Femur (tissue), 1 donor: ENCODE results near the gene RNPEPL1.

Experiments used
- DNase-seq: peaks from one replicate; pipeline ENCODE4 v3.0.0-alpha.2; 2017

Gene RNPEPL1

DNA sequence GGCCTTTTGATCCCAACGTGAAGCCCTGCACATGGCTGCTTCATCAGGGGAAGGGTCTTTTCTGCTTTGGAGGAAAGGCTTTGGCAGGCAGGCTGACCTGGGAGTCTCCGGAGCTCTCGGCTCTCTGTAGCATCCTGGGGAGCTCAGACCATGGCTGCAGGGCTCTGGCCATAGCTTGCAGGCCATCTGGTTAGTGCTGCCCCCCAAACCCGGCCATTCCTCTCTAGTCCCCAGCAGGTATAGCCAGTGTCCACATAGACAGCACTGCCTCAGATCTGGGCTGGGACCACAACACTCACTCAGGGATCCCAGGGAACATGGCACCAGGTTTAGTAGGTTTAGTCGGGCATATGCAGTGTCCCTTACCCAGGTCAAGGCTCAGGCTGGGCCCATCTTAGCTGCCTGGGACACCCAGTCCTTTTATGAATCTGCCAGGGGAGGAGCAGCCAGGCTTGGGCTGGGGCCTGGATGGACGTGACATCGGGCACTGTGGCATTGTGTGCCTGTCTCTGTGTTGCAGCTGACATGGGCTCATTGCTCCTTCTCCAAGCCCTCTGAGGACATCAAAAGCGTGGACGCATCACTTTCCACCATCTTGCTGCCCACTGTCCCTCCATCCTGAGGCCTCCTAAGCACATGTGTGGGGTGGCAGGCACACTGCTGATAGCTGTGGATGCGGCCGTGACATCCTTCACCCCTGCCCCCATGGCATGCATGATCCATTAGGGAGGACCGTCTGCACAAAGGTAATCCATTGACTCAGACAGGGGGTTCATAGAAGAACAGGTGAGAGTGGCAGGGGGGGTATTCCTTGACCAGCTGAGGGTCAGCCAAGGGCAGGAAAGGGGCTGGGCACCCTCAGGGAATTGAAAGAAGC, 37.8 kb downstream of the RNPEPL1 start:
- DNase-seq: no peak

DNA sequence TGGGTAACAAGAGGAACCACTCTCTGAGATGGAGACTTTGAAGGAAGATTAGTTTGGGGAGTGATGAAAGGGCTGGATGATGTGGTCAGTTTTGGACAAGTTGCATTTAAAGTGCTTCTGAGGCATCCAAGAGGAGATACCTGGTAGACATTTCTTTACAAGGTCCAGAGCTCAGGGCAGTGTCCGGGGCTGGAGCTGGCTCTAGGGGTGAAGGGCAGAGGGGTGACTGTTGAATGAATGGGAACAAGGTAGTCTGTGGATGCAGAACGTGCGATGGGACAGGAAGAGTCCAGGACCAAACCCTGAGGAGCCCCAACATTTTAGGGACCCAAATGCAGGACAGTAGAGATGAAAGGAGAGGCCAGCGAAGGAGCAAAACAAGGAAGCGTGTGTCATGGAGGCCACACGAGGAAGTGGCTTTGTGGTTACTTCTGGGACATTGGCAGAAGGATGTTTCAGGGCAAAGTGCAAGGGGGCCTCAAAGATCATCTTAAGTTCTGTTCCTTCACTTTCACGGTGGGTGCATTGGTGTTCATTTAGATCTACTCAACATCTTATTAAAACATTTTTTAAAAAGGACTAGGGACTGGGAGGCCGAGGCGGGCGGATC, 43.4 kb downstream of the RNPEPL1 start:
- peak; percentile 26 for DNase-seq

DNA sequence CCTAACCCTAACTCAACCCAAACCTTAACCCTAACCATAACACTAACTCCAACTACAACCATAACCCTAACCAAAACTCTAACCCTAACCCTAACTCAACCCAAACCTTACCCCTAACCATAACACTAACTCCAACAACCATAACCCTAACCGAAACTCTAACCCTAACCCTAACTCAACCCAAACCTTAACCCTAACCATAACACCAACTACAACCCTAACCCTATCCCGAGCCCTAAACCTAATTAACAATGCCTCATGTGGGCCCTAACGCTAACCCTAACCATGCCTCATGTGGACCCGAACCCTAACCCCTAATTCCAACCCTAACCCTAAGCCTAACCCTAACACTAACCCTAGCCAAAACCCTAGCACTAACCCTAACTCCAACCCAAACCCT, 45.5 kb downstream of the RNPEPL1 start:
- no peak for DNase-seq

GRCh38 chr2:240614391-240614790, 46.1 kb downstream of the RNPEPL1 start:
- DNase-seq: peak; percentile 2

GRCh38 chr2:240615396-240615795, 47.1 kb downstream of the RNPEPL1 start:
- DNase-seq: peak; percentile 5

DNA sequence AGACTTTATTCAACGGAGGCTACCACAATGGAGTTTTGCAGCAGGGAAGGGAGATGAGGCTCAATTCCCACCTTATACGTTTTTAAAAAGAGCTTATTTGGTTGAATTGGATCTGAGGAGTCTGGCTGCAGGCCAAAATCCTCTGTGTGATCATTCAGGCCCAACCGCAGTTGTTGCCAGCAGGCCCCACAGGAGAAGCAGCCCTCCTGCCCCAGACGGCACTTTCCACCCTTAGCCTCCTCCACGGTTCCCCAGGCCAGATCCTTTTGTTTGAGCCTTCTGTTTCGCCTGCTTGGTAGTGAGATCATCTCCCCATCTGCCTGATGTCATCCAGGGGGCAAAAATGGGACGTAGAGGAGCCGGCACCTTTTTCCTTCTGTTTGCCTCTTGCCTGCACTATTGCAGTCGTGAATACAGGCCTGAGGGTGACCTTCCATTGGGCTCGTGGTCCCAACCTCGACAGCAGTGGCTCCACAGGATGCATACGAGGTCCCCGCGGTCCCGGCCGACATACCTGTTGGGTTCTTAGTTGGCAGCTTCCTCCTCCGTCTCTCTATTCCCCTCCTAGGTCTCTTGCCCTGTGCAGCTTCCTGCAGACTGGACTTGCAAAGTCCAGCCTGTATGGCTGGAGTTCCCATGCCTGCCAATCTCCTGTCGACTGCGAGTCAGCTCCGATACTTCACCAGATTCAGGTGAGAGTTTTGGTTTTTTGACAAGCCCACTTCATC, 47.7 kb downstream of the RNPEPL1 start:
- peak; percentile 8 for DNase-seq

DNA sequence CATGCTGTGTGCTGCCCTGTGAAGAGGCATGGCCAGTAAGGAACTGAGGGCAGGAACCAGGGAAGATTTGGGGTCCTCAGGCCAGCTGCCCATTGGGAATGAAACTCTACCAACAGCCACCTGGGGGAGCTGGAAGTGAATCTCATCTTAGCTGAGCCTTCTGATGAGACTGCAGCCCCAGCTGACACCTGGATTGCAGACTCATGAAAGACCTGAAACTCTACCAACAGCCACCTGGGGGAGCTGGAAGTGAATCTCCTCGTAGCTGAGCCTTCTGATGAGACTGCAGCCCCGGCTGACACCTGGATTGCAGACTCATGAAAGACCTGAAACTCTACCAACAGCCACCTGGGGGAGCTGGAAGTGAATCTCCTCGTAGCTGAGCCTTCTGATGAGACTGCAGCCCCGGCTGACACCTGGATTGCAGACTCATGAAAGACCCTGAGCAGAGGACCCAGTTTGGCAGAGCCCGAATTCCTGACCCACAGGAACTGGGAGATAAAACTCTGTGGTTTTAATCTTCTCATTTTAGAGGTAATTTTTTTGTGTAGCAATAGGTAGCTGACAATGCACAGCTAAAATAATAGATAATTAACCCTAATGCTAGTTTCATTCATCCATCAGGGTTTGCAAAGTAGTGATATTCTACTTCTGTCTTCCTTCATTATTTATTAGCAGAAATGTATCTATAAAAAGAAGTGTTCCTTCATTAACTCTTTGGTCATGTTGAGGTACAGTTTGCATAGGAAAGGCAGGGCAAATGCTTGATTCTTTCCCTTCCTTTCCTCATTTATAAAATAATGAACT, 48.8 kb downstream of the RNPEPL1 start:
- DNase-seq: peak; percentile 1

GRCh38 chr2:240618776-240619175, 50.5 kb downstream of the RNPEPL1 start:
- DNase-seq: no peak

DNA sequence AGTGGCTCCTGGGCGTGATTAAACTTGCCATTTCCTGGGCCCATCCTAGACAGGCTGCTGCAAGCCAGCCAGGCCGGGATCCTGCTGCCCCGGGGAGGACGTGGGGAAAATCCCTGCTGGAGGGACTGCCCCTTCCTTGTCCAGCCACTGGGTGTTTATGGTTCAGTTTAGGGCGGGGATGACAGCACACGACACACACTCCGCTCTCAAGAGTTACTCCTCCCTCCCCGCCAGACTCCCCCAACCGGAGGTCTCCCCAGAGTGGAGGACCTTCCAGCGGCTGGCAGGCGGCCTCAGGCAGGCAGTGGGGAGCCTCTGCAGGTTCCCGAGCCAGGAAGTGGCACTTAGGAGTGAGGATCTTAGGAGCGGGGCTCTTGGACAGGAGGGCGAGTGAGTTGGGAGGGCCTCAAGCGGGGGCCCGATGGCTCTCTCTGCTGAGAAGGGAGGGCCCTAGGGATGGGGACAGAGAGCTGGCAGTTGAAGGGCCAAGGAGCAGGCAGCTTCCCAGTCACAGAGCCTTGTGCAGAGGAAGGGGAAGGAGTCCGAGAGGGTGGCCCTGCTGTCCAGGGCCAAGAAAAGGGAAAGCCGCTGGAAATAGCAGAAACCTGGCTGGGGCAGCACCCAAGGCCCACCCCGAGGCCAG, 51.3 kb downstream of the RNPEPL1 start:
- DNase-seq: peak; percentile 7

DNA sequence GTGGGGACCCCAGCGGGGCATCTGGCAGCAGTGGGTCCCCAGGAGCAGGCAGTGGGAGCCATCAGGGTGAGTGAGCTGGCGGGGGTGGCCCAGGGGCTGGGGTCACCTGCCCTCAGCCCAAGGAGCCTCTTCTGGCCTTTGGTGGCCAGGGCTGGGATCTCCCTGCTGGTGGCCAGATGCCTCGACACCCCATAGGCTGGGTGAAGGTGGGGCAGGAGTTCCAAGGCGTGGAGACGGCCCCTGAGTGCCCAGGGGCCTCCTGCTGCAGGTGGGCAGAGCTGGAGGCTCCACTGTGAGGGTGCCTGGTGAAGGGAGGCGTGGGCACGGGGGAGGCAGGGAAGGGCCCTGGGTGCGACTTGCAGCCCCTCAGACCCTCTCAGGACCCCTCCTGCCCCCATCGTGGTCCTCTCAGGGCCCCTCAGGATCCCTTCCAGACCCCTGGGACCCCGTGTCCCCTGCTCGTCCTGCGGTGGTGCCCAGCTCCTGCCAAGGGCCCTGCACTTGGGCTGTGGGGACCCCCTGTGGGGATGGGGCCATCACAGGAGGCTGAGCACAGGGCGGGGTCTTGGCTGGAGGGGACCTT, 52.0 kb downstream of the RNPEPL1 start:
- peak; percentile 10 for DNase-seq

DNA sequence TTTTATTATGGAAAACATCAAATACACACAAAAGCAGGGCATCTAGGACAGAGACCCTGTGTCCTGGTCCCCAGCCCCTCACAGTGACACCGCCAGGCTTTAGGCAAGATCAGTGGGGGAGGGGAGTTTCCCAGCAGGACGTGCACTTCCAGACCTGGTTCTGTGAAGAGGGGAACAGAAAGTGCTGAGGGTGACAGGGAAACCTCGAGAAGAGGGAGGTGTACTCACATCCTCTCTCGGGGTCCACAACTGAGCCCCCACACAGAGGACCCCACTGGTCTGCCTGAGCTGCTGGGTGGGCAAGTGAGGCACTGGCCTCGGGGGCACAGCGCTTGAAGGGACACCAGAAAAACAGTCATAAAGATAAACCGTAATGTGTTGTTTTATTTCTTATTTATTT, 52.6 kb downstream of the RNPEPL1 start:
- DNase-seq: peak; percentile 16

- peak; percentile 14 for DNase-seq
Measured at GRCh38 chr2:240622060-240622411, 53.8 kb downstream of the RNPEPL1 start.

DNA sequence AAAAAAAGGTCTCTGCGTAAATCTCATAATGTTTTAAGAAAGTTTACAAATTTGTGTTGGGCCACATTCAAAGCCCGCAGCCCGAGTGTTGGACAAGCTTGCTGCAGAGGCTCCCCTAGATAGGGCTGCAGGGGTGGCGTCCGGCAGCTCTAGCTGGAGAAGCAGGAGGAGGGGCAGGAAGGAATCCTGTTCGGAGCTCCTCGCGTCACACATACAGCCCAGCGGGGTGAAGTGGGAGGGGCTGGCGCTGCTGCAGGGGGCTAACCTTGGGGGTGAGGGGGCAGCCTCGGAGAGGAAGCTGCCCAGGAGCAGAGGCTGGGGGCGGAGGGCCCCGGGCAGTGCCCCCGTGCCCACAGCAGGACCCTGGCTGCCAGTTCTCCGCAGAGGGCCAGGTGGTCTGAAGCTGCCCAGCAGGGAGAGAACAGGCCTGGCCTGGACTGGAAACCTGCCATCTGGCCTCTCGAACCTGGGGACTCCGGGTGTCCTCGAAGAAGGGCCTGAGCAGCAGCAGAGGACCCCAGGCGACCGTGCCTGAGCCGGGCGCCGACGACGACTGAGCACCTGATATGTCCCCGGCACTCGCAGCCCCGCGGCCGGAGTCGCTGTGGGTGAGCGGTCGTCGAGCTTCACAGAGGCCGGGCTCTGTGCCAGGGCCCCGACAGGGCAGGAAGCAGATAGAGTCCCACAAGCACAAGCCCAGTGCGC, 54.4 kb downstream of the RNPEPL1 start:
- peak; percentile 41 for DNase-seq

DNA sequence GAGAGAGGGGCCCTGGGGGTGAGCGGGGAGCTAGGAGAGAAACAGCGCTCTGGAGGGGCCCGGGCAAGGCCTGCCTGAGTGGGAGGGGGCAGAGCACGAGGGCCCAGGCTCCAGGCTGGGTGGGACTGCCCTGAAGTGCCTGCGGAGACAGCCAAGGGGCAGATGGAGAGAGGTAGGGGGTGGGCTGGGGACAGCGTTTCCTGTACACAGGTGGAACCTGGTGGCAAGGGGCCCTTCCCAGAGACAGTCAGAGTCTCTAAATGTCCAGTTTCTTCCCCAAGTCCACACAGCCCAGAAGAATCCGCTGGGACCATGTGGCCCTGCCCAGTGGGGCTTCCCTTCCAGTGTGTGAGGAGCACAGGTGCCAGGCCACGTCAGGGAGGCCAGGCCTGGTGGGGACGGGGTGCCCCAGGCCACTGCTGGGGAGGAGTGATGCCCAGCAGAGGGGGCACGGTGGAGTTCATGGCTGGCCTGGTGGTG, 55.3 kb downstream of the RNPEPL1 start:
- DNase-seq: peak; percentile 17

GRCh38 chr2:240624011-240624949, 56.0 kb downstream of the RNPEPL1 start:
- peak; percentile 11 for DNase-seq

GRCh38 chr2:240624950-240625621, 56.8 kb downstream of the RNPEPL1 start, which contains the start of gene GPR35:
TSS of gene GPR35 (plus strand) at chr2:240625480. CDS start at chr2:240629953, 4,473 bp downstream.
- DNase-seq: peak; percentile 56

GRCh38 chr2:240626531-240627300, 58.4 kb downstream of the RNPEPL1 start:
- peak; percentile 61 for DNase-seq
